CD14-positive monocyte (primary cell): ENCODE data around the gene PEMT. TPM values are rescaled to one million over a fixed set of nuclear protein-coding genes. Genes with fewer than 3 reads are reported as not detected.

Source experiments
- DNase-seq, 3 donors: peaks; one replicate each; pipeline ENCODE4 v3.0.0-alpha.2; 2011 to 2022
- H2AFZ ChIP-seq: 2 replicates; pipeline ENCODE4 v1.6.0; 2012; ENCODE audit warnings: mild to moderate bottlenecking, low read depth, low read length, inconsistent platforms; ENCODE audit not compliant: insufficient read depth, poor library complexity, severe bottlenecking
- H3K27ac ChIP-seq, 2 donors: 1 replicate in 1 of 2; 2 replicates in 1 of 2; pipeline ENCODE4 v1.5.1; 2012 to 2013; ENCODE audit warnings: low read length in 2 of 2, control low read depth in 1 of 2, inconsistent platforms in 1 of 2, low read depth in 1 of 2, mild to moderate bottlenecking in 1 of 2
- H3K27me3 ChIP-seq, 2 donors: one replicate each; pipeline versions ENCODE4 v1.6.0 to v1.6.1; 2011 to 2013; ENCODE audit warnings: low read length in 2 of 2; ENCODE audit not compliant: control insufficient read depth in 2 of 2, insufficient read depth in 2 of 2
- H3K36me3 ChIP-seq, 2 donors: replicated peaks in 1 of 2; 1 replicate in 1 of 2; 2 replicates in 1 of 2; pipeline versions ENCODE4 v1.5.1 to v1.6.1; 2012 to 2013; ENCODE audit warnings: low read length in 2 of 2, control low read depth in 1 of 2, inconsistent platforms in 1 of 2, mild to moderate bottlenecking in 1 of 2; ENCODE audit not compliant: insufficient read depth in 2 of 2, control insufficient read depth in 1 of 2
- H3K4me1 ChIP-seq, 2 donors: 1 replicate in 1 of 2; 2 replicates in 1 of 2; pipeline versions ENCODE4 v1.5.1 to v1.6.1; 2012 to 2013; ENCODE audit warnings: low read length in 2 of 2, control low read depth in 1 of 2, inconsistent platforms in 1 of 2, mild to moderate bottlenecking in 1 of 2, moderate library complexity in 1 of 2; ENCODE audit not compliant: insufficient read depth in 2 of 2, control insufficient read depth in 1 of 2
- H3K4me2 ChIP-seq: replicated peaks from 2 replicates; pipeline ENCODE3; 2012; ENCODE audit warnings: low read length, moderate library complexity, mild to moderate bottlenecking; ENCODE audit not compliant: poor library complexity, severe bottlenecking; ENCODE audit errors: extremely low read depth
- H3K4me3 ChIP-seq, 3 experiments: fragments of 200-600 bp in 1 of 3; sonication (generic) in 1 of 3; replicated peaks in 1 of 3; 1 replicate in 2 of 3; 2 replicates in 1 of 3; pipeline ENCODE4 v1.5.1; 2011 to 2013; ENCODE audit warnings: low read length in 3 of 3, mild to moderate bottlenecking in 3 of 3, control low read depth in 2 of 3, low read depth in 2 of 3, inconsistent platforms in 1 of 3, moderate library complexity in 1 of 3
- H3K79me2 ChIP-seq: 2 replicates; pipeline ENCODE4 v1.6.0; 2012; ENCODE audit warnings: mild to moderate bottlenecking, control low read depth, inconsistent platforms, low read length, moderate library complexity; ENCODE audit not compliant: insufficient read depth
- H3K9ac ChIP-seq: 2 replicates; pipeline ENCODE4 v1.6.0; 2017; ENCODE audit warnings: low read length, mild to moderate bottlenecking; ENCODE audit not compliant: insufficient read depth, poor library complexity, severe bottlenecking
- H3K9me3 ChIP-seq, 2 donors: replicated peaks in 1 of 2; 1 replicate in 1 of 2; 2 replicates in 1 of 2; pipeline versions ENCODE4 v1.5.1 to v1.6.1; 2012 to 2013; ENCODE audit warnings: low read length in 2 of 2, control low read depth in 1 of 2; ENCODE audit not compliant: control insufficient read depth in 1 of 2, insufficient read depth in 1 of 2
- H4K20me1 ChIP-seq: 2 replicates; pipeline ENCODE4 v1.6.0; 2012; ENCODE audit warnings: mild to moderate bottlenecking, low read length, control low read depth, moderate library complexity; ENCODE audit not compliant: insufficient read depth
- H3K27ac Mint-ChIP-seq, 7 donors: one replicate each; pipeline ENCODE4 v1.8.0; 2020; ENCODE audit warnings: mild to moderate bottlenecking in 7 of 7, mixed read lengths in 7 of 7, moderate library complexity in 6 of 7, inconsistent platforms in 2 of 7
- H3K27me3 Mint-ChIP-seq, 3 donors: one replicate each; pipeline ENCODE4 v1.8.0; 2021 to 2022; ENCODE audit warnings: low read depth in 3 of 3, mild to moderate bottlenecking in 3 of 3, mixed read lengths in 3 of 3, moderate library complexity in 3 of 3, inconsistent platforms in 1 of 3
- H3K36me3 Mint-ChIP-seq, 2 donors: one replicate each; pipeline ENCODE4 v1.8.0; 2020; ENCODE audit warnings: mixed read lengths in 2 of 2, inconsistent platforms in 1 of 2, mild to moderate bottlenecking in 1 of 2
- H3K4me1 Mint-ChIP-seq: one replicate; pipeline ENCODE4 v1.8.0; 2020; ENCODE audit warnings: mild to moderate bottlenecking, mixed read lengths
- H3K4me3 Mint-ChIP-seq, 2 donors: one replicate each; pipeline ENCODE4 v1.8.0; 2020; ENCODE audit warnings: mild to moderate bottlenecking in 2 of 2, mixed read lengths in 2 of 2, moderate library complexity in 1 of 2
- H3K9me3 Mint-ChIP-seq, 7 donors: one replicate each; pipeline ENCODE4 v1.8.0; 2020 to 2022; ENCODE audit warnings: mixed read lengths in 7 of 7, mild to moderate bottlenecking in 6 of 7, moderate library complexity in 6 of 7, inconsistent platforms in 2 of 7
- WGBS: methylation state at CpG from one replicate; pipeline ENCODE4 v1.1.5; 2013; ENCODE audit warnings: missing lambda C conversion rate; ENCODE audit not compliant: insufficient coverage; 5-methylcytosine and 5-hydroxymethylcytosine counted together
- intact Hi-C, 2 donors: fragments of 100-400 bp; cut with micrococcal nuclease; formaldehyde crosslinking; loops; one replicate each; pipeline versions ENCODE4 v1.15.0 to v1.15.1; 2023
- polyA plus RNA-seq, 3 donors: library from polyadenylated mRNA; depleted of rRNA in 1 of 3; unstranded in 2 of 3; stranded (reverse) in 1 of 3; fragments of 300-500 nt in 2 of 3; fragments of >200 nt in 1 of 3; fragmentation: Illumina TruSeq in 2 of 3; gene quantifications; 1 replicate in 2 of 3; 2 replicates in 1 of 3; pipeline ENCODE4 v1.2.3, GENCODE V29; 2012 to 2021
- TF ChIP-seq, protein P1 (sequence below): fragments of 200-600 bp; IDR thresholded peaks from one replicate; pipeline ENCODE4 v1.8.0; 2022; ENCODE audit warnings: antibody characterized with exemption, mild to moderate bottlenecking

PEMT gene
- polyA plus RNA-seq, 3 donors = 26.7 to 41.0 (median 38.4) TPM

DNA sequence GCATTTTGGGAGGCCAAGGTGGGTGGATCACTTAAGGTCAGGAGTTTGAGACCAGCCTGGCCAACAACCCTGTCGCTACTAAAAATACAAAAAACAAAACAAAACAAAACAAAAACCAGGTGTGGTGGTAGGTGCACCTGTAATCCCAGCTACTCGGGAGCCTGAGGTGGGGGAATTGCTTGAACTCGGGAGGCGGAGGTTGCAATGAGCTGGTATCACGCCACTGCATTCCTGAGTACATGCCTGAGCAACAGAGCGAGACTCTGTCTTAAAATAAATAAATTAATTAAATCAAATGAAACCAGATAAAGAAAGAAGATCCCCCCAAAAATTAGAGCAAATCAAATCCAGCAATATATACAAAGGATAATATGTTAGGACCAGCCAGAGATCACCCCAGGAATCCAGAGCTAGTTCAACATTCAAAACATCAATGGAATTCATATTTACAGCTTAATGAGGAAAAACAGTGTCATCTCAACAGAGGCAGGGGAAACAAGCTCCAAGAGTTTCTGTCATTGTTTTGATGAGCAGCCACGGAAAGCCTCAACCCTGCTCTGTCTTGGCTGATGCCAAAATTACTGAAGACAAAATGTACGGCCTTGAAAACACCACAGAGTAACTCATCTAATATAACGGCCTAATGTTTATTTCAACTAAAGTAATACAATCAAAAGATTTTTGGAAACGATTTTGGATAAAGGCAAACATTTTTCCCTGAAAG, 3.7 kb downstream of the PEMT start:
- H3K27me3 ChIP-seq = no peaks in the 10 kb centered on the region
- no peak overlapping the region for H2AFZ ChIP-seq
- TF ChIP-seq, protein P1, sequence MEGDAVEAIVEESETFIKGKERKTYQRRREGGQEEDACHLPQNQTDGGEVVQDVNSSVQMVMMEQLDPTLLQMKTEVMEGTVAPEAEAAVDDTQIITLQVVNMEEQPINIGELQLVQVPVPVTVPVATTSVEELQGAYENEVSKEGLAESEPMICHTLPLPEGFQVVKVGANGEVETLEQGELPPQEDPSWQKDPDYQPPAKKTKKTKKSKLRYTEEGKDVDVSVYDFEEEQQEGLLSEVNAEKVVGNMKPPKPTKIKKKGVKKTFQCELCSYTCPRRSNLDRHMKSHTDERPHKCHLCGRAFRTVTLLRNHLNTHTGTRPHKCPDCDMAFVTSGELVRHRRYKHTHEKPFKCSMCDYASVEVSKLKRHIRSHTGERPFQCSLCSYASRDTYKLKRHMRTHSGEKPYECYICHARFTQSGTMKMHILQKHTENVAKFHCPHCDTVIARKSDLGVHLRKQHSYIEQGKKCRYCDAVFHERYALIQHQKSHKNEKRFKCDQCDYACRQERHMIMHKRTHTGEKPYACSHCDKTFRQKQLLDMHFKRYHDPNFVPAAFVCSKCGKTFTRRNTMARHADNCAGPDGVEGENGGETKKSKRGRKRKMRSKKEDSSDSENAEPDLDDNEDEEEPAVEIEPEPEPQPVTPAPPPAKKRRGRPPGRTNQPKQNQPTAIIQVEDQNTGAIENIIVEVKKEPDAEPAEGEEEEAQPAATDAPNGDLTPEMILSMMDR = no peak
- no peaks in the 10 kb centered on the region for H3K9me3 ChIP-seq
- H3K27ac Mint-ChIP-seq = no peak overlapping the region
- no peaks in the 10 kb centered on the region for H3K36me3 ChIP-seq
- H3K4me1 Mint-ChIP-seq = peaks cover 21% of the 10 kb centered on the region
- no peaks in the 10 kb centered on the region for H3K9me3 Mint-ChIP-seq
- no CpG with 5 or more reads among the region's 10 CpGs for WGBS
- H3K4me3 Mint-ChIP-seq = no peak overlapping the region
- H3K4me1 ChIP-seq = peaks cover 18 to 23% of the 10 kb centered on the region in 2 donors
- no peak for DNase-seq
- peaks cover 0 to 3% (median 2%) of the 10 kb centered on the region in 3 donors for H3K27me3 Mint-ChIP-seq
- no peaks in the 10 kb centered on the region for H4K20me1 ChIP-seq
- no peak overlapping the region for H3K27ac ChIP-seq
- H3K79me2 ChIP-seq = peaks cover 13% of the 10 kb centered on the region
- no peak overlapping the region for H3K4me2 ChIP-seq
- no peak overlapping the region for H3K9ac ChIP-seq
- intact Hi-C loops = no loop called here
- no peak overlapping the region for H3K4me3 ChIP-seq
- peaks cover 3 to 6% of the 10 kb centered on the region in 2 donors for H3K36me3 Mint-ChIP-seq

DNA sequence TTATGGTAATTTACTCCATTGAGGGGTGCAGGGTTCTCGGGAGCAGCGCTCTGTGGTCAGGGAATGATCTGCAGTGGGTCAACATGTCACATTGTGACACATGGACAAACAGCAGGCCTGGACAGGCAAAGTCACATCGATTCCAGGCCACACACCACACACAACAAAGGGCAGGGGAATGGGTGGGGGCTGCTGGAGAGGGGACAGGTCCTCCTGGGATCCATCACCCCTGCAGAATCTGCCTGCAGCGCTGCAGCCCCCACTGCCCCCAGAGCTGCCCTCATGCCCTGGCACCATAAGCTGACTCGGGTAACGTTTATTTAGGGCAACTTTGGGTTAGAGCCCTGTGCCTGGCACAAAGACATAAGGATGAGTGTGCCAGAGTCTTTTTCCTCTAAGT, 9.1 kb downstream of the PEMT start:
- Histone ChIP-seq H3K79me2 (no peaks in the 10 kb centered on the region), H3K4me2 (no peak overlapping the region), H2AFZ (no peak overlapping the region), H4K20me1 (no peaks in the 10 kb centered on the region), H3K4me1 (no peaks in the 10 kb centered on the region), H3K4me3 (no peak overlapping the region), H3K27ac (no peak overlapping the region), H3K27me3 (no peaks in the 10 kb centered on the region), H3K9me3 (no peaks in the 10 kb centered on the region), H3K36me3 (no peaks in the 10 kb centered on the region), H3K9ac (no peak overlapping the region)
- H3K4me1 Mint-ChIP-seq = no peaks in the 10 kb centered on the region
- no peaks in the 10 kb centered on the region for H3K9me3 Mint-ChIP-seq
- H3K36me3 Mint-ChIP-seq = peaks cover 3 to 6% of the 10 kb centered on the region in 2 donors
- peaks cover 0 to 3% (median 0%) of the 10 kb centered on the region in 3 donors for H3K27me3 Mint-ChIP-seq
- H3K27ac Mint-ChIP-seq = no peak overlapping the region
- H3K4me3 Mint-ChIP-seq = no peak overlapping the region
- WGBS = 100% methylated on average over 5 of the region's 6 CpGs
- DNase-seq = no peak
- TF ChIP-seq, protein P1 = no peak
- intact Hi-C loops = no loop called here
